ENCODE results near the gene GSE1. TPM values are rescaled to one million over a fixed set of nuclear protein-coding genes. Genes with fewer than 3 reads are reported as not detected.
A peak's percentile ranks its signal among the peaks of the same experiment; 100 is the strongest.

The GSE1 gene
- total and polyA plus RNA-seq, 9 of the 15 experiments (the other 6 are each of a cell fraction or from before 2014, with no cell fraction given): 12.2 to 244 (median 57.9) TPM

DNA sequence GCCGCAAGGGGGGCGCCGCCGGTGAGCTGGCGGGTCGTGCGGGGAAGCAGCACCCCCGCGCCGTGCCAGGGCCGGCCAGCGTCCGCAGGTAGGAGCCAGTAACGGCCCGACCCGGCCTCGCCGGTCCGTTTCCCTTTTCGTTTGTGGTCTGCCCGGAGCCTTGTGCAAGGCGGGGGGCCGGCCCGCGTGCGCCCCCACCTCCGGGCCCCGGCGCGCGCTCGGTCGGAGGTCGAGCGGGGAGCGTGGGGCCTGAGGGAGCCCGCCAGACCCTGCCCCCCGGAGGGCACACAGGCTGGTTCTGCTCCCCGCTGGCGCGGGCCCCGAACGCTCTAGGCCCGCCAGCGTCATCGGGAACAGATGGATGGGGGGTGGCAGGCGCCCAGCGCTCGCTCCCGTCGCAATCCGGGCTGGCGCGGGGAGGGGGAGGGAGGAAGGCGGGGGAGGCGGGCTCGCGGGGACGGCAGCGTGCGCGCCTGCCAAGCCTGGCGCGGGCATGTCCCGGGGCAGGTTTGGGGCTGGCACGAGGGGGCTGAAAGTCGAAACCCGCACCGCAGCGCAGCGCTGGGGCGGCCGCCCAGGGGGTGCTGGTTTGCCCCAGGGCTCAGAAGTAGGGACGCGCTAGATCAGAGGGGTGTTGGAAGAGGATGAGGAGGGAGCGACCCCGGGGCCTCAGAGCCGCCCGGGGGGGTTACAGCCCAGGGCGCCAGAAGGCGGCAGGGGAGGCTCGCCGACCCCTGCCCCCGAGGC lies 1.5 kb upstream of the GSE1 start (continued):
- TF ChIP-seq, protein P1, sequence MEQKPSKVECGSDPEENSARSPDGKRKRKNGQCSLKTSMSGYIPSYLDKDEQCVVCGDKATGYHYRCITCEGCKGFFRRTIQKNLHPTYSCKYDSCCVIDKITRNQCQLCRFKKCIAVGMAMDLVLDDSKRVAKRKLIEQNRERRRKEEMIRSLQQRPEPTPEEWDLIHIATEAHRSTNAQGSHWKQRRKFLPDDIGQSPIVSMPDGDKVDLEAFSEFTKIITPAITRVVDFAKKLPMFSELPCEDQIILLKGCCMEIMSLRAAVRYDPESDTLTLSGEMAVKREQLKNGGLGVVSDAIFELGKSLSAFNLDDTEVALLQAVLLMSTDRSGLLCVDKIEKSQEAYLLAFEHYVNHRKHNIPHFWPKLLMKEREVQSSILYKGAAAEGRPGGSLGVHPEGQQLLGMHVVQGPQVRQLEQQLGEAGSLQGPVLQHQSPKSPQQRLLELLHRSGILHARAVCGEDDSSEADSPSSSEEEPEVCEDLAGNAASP (IDR thresholded peaks at IDR 0.05): no peak
- no peak for TF ChIP-seq SMARCB1 (IDR thresholded peaks at IDR 0.05; ENCODE audit: insufficient read length, low read depth)
- peak; percentile 22; the same call in 1 of the 2 replicates for TF ChIP-seq TGIF2 (CRISPR knock-in tag; IDR thresholded peaks at IDR 0.05)
- TF ChIP-seq, protein P2, sequence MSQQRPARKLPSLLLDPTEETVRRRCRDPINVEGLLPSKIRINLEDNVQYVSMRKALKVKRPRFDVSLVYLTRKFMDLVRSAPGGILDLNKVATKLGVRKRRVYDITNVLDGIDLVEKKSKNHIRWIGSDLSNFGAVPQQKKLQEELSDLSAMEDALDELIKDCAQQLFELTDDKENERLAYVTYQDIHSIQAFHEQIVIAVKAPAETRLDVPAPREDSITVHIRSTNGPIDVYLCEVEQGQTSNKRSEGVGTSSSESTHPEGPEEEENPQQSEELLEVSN (IDR thresholded peaks at IDR 0.05; ENCODE audit: borderline replicate concordance in 1 of 2, extremely low read depth in 1 of 2, insufficient read depth in 1 of 2, insufficient read length in 1 of 2, low read depth in 1 of 2, low read length in 1 of 2, poor library complexity in 1 of 2, severe bottlenecking in 1 of 2): peak in 1 of 2 experiments; percentile 29
- TF ChIP-seq, protein P3, sequence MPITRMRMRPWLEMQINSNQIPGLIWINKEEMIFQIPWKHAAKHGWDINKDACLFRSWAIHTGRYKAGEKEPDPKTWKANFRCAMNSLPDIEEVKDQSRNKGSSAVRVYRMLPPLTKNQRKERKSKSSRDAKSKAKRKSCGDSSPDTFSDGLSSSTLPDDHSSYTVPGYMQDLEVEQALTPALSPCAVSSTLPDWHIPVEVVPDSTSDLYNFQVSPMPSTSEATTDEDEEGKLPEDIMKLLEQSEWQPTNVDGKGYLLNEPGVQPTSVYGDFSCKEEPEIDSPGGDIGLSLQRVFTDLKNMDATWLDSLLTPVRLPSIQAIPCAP (CRISPR knock-in tag; IDR thresholded peaks at IDR 0.05; ENCODE audit: borderline replicate concordance): no peak
- TF ChIP-seq HMGN3 (IDR thresholded peaks at IDR 0.05; ENCODE audit: borderline replicate concordance, extremely low read depth, insufficient read length, low read depth, low read length): peak; percentile 50
- TF ChIP-seq U2AF1 (optimal IDR thresholded peaks at IDR 0.05; ENCODE audit: low read depth, low read length): peak; percentile 62
- peak; percentile 24; the same call in 1 of the 2 replicates for TF ChIP-seq HDAC8 (tag; IDR thresholded peaks at IDR 0.05)
- peak; percentile 10 for TF ChIP-seq MYC (IDR thresholded peaks at IDR 0.05; ENCODE audit: low read depth, low read length)
- no peak for TF ChIP-seq MYC (CRISPR knock-in tag; IDR thresholded peaks at IDR 0.05; ENCODE audit: borderline replicate concordance, low read depth)
- peak; percentile 32; the same call in 1 of the 2 replicates for TF ChIP-seq ESRRA (IDR thresholded peaks at IDR 0.05; ENCODE audit: borderline replicate concordance, low read depth)
- TF ChIP-seq SMAD4 (CRISPR knock-in tag; conservative IDR thresholded peaks at IDR 0.05): peak; percentile 44; the same call in 1 of the 2 replicates
- TF ChIP-seq, protein P4, sequence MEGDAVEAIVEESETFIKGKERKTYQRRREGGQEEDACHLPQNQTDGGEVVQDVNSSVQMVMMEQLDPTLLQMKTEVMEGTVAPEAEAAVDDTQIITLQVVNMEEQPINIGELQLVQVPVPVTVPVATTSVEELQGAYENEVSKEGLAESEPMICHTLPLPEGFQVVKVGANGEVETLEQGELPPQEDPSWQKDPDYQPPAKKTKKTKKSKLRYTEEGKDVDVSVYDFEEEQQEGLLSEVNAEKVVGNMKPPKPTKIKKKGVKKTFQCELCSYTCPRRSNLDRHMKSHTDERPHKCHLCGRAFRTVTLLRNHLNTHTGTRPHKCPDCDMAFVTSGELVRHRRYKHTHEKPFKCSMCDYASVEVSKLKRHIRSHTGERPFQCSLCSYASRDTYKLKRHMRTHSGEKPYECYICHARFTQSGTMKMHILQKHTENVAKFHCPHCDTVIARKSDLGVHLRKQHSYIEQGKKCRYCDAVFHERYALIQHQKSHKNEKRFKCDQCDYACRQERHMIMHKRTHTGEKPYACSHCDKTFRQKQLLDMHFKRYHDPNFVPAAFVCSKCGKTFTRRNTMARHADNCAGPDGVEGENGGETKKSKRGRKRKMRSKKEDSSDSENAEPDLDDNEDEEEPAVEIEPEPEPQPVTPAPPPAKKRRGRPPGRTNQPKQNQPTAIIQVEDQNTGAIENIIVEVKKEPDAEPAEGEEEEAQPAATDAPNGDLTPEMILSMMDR (IDR thresholded peaks at IDR 0.05 in 2 of 3, conservative IDR thresholded peaks at IDR 0.05 in 1 of 3; ENCODE audit: insufficient read depth in 2 of 3, low read depth in 1 of 3, low read length in 3 of 3): 0 out of 6 replicates have a peak, but pooled peaks of 1 of the 3 experiments have one; percentile 1
- TF ChIP-seq MTA3 (IDR thresholded peaks at IDR 0.05; ENCODE audit: borderline replicate concordance): peak; percentile 76
- TF ChIP-seq, protein P5, sequence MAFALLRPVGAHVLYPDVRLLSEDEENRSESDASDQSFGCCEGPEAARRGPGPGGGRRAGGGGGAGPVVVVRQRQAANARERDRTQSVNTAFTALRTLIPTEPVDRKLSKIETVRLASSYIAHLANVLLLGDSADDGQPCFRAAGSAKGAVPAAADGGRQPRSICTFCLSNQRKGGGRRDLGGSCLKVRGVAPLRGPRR (CRISPR knock-in tag; IDR thresholded peaks at IDR 0.05): no peak
- TF ChIP-seq POLR2B (IDR thresholded peaks at IDR 0.05; ENCODE audit: low read depth, partially characterized antibody): peak; percentile 2
- TF ChIP-seq MAZ (CRISPR knock-in tag; conservative IDR thresholded peaks at IDR 0.05 in 1 of 2, IDR thresholded peaks at IDR 0.05 in 1 of 2): peak in 1 of 2 experiments; percentile 78; a peak in 2 of 4 replicates
- peak; percentile 53 for TF ChIP-seq ATF7 (IDR thresholded peaks at IDR 0.05)
- TF ChIP-seq SIN3B (IDR thresholded peaks at IDR 0.05; ENCODE audit: low read depth): peak; percentile 31; the same call in 1 of the 2 replicates
- TF ChIP-seq POLR2A (conservative IDR thresholded peaks at IDR 0.05): 0 out of 2 replicates have a peak, but pooled peaks have one; percentile 61
